Neural cell (in vitro differentiated cells): ENCODE data around the gene ACCSL. TPM values are rescaled to one million over a fixed set of nuclear protein-coding genes. Genes with fewer than 3 reads are reported as not detected.

Experiments used
- H2AFZ ChIP-seq: fragments of 200-600, 300-800 bp; sonication (generic), shearing (Covaris generic); 2 replicates; pipeline ENCODE4 v1.6.0; 2014; ENCODE audit warnings: low read depth, mild to moderate bottlenecking, antibody characterized with exemption, low read length, moderate library complexity
- H3F3A ChIP-seq: fragments of 200-600 bp; shearing (Covaris generic); 2 replicates; pipeline ENCODE4 v1.6.1; 2016; ENCODE audit warnings: mild to moderate bottlenecking, moderate library complexity, mixed read lengths, antibody characterized with exemption, low read length; ENCODE audit not compliant: insufficient read depth, poor library complexity, severe bottlenecking
- H3K27ac ChIP-seq: fragments of 200-600, 300-800 bp; sonication (generic), shearing (Covaris generic); 2 replicates; pipeline ENCODE4 v1.5.1; 2014; ENCODE audit warnings: mild to moderate bottlenecking, low read length, moderate library complexity
- H3K27me3 ChIP-seq: fragments of 300-800, 200-600 bp; sonication (generic), shearing (Covaris generic); 2 replicates; pipeline ENCODE4 v1.6.0; 2014; ENCODE audit warnings: mild to moderate bottlenecking, low read depth, low read length, moderate library complexity; ENCODE audit not compliant: insufficient read depth
- H3K36me3 ChIP-seq: fragments of 300-800, 200-600 bp; sonication (generic), shearing (Covaris generic); 2 replicates; pipeline ENCODE4 v1.5.1; 2014; ENCODE audit warnings: mild to moderate bottlenecking, antibody characterized with exemption, low read length, moderate library complexity; ENCODE audit not compliant: insufficient read depth
- H3K4me2 ChIP-seq: fragments of 300-800, 200-600 bp; sonication (generic), shearing (Covaris generic); 2 replicates; pipeline ENCODE4 v1.6.0; 2014; ENCODE audit warnings: mild to moderate bottlenecking, low read length
- H3K4me3 ChIP-seq: fragments of 300-800, 200-600 bp; sonication (generic), shearing (Covaris generic); 2 replicates; pipeline ENCODE4 v1.5.1; 2014; ENCODE audit warnings: mild to moderate bottlenecking, low read length, moderate library complexity
- H3K79me2 ChIP-seq: fragments of 200-600 bp; shearing (Covaris generic); replicated peaks from 2 replicates; pipeline ENCODE4 v1.6.0; 2014; ENCODE audit warnings: mild to moderate bottlenecking, low read length, moderate library complexity; ENCODE audit not compliant: insufficient read depth
- H3K9ac ChIP-seq: fragments of 300-800, 200-600 bp; sonication (generic), shearing (Covaris generic); 2 replicates; pipeline ENCODE4 v1.6.1; 2016; ENCODE audit warnings: mild to moderate bottlenecking, low read length, mixed read lengths
- H3K9me2 ChIP-seq: fragments of 200-600 bp; shearing (Covaris generic); 2 replicates; pipeline ENCODE4 v1.6.1; 2016; ENCODE audit warnings: mild to moderate bottlenecking, low read length, mixed read lengths; ENCODE audit not compliant: insufficient read depth
- H3K9me3 ChIP-seq: fragments of 200-600, 300-800 bp; sonication (generic), shearing (Covaris generic); 2 replicates; pipeline ENCODE4 v1.6.1; 2016; ENCODE audit warnings: mild to moderate bottlenecking, mixed run types, low read length, moderate library complexity, mixed read lengths
- H4K20me1 ChIP-seq: fragments of 200-600 bp; shearing (Covaris generic); 2 replicates; pipeline ENCODE4 v1.6.1; 2016; ENCODE audit warnings: mild to moderate bottlenecking, mixed run types; ENCODE audit not compliant: insufficient read depth
- CTCF ChIP-seq: fragments of 450-650 bp; IDR thresholded peaks from 2 replicates; pipeline ENCODE4 v1.5.1; 2014; ENCODE audit warnings: antibody characterized with exemption, mild to moderate bottlenecking, moderate library complexity; ENCODE audit not compliant: poor library complexity, severe bottlenecking
- EP300 ChIP-seq: fragments of 450-650 bp; conservative IDR thresholded peaks from 2 replicates; pipeline ENCODE4 v1.6.1; 2014; ENCODE audit warnings: antibody characterized with exemption, mild to moderate bottlenecking, moderate library complexity; ENCODE audit not compliant: poor library complexity, severe bottlenecking
- EZH2 ChIP-seq: fragments of 200-600, 300-800 bp; shearing (Covaris generic), sonication (generic); IDR thresholded peaks from 2 replicates; pipeline ENCODE4 v1.6.1; 2014; ENCODE audit warnings: antibody characterized with exemption, low read length, borderline replicate concordance, mild to moderate bottlenecking; ENCODE audit not compliant: insufficient read depth, poor library complexity, severe bottlenecking
- MXI1 ChIP-seq: fragments of 450-650 bp; conservative IDR thresholded peaks from 2 replicates; pipeline ENCODE4 v1.6.1; 2014; ENCODE audit warnings: antibody characterized with exemption, mild to moderate bottlenecking; ENCODE audit not compliant: poor library complexity, severe bottlenecking
- POLR2AphosphoS5 ChIP-seq: IDR thresholded peaks from 2 replicates; pipeline ENCODE4 v1.6.1; 2012
- RAD21 ChIP-seq: fragments of 450-650 bp; conservative IDR thresholded peaks from 2 replicates; pipeline ENCODE4 v1.6.1; 2014; ENCODE audit warnings: antibody characterized with exemption, mild to moderate bottlenecking, moderate library complexity
- REST ChIP-seq: IDR thresholded peaks from 2 replicates; pipeline ENCODE4 v1.6.1; 2012; ENCODE audit warnings: borderline replicate concordance
- SMC3 ChIP-seq: fragments of 450-650 bp; conservative IDR thresholded peaks from 2 replicates; pipeline ENCODE4 v1.6.1; 2014; ENCODE audit warnings: antibody characterized with exemption, mild to moderate bottlenecking, moderate library complexity; ENCODE audit not compliant: poor library complexity
- TAF1 ChIP-seq: IDR thresholded peaks from 2 replicates; pipeline ENCODE4 v1.6.1; 2012; ENCODE audit warnings: low read depth
- polyA plus RNA-seq: library from polyadenylated mRNA; depleted of rRNA; stranded (reverse); fragments of >200 nt; gene quantifications from 2 replicates; pipeline ENCODE4 v1.2.3, GENCODE V29; 2014

ACCSL gene
- polyA plus RNA-seq, 1 donor from 2014 or later: not detected

- no peaks in the 10 kb centered on the region for H4K20me1 ChIP-seq
- no peaks in the 10 kb centered on the region for H3K79me2 ChIP-seq
- no peaks in the 10 kb centered on the region for H3K9me3 ChIP-seq
- H3K4me3 ChIP-seq: no peak overlapping the region
- H3K27me3 ChIP-seq: no peaks in the 10 kb centered on the region
- H3K27ac ChIP-seq: no peak overlapping the region
- no peaks in the 10 kb centered on the region for H3K9me2 ChIP-seq
- no peak overlapping the region for H3K9ac ChIP-seq
- no peaks in the 10 kb centered on the region for H3F3A ChIP-seq
- H3K4me2 ChIP-seq: no peak overlapping the region
- no peaks in the 10 kb centered on the region for H3K36me3 ChIP-seq
- TF ChIP-seq POLR2AphosphoS5 (no peak), TAF1 (no peak), EZH2 (no peak), EP300 (no peak), REST (no peak), RAD21 (no peak), CTCF (no peak), SMC3 (no peak), MXI1 (no peak)
- H2AFZ ChIP-seq: no peak overlapping the region
Observed at GRCh38 chr11:44032299-44033085, 15.3 kb upstream of the ACCSL start.

- H3K36me3 ChIP-seq: no peaks in the 10 kb centered on the region
- H3K9me2 ChIP-seq: no peaks in the 10 kb centered on the region
- no peak overlapping the region for H3K4me3 ChIP-seq
- H2AFZ ChIP-seq: no peak overlapping the region
- no peak for TF ChIP-seq POLR2AphosphoS5
- TF ChIP-seq TAF1: no peak
- no peak for TF ChIP-seq REST
- no peak for TF ChIP-seq MXI1
- TF ChIP-seq RAD21: no peak
- no peak for TF ChIP-seq EP300
- no peak for TF ChIP-seq EZH2
- TF ChIP-seq CTCF: no peak
- TF ChIP-seq SMC3: no peak
- H3F3A ChIP-seq: no peaks in the 10 kb centered on the region
- H3K4me2 ChIP-seq: no peak overlapping the region
- H3K27me3 ChIP-seq: no peaks in the 10 kb centered on the region
- H4K20me1 ChIP-seq: no peaks in the 10 kb centered on the region
- H3K79me2 ChIP-seq: no peaks in the 10 kb centered on the region
- no peak overlapping the region for H3K9ac ChIP-seq
- H3K9me3 ChIP-seq: no peaks in the 10 kb centered on the region
- no peak overlapping the region for H3K27ac ChIP-seq
Observed at GRCh38 chr11:44033411-44033850, 14.3 kb upstream of the ACCSL start.
